B cell (primary cell): Measurements from ENCODE around the gene TANK. TPM values are rescaled to one million over a fixed set of nuclear protein-coding genes. Genes with fewer than 3 reads are reported as not detected.

Source experiments
- ATAC-seq: fragments of 200-7000 bp; cut with Tn5 transposase; one replicate; pipeline ENCODE4 v1.10.0; 2021; ENCODE audit warnings: low read depth, mild to moderate bottlenecking, moderate number of reproducible peaks, moderate library complexity
- CTCF ChIA-PET: fragments of 350-600 bp; sonication (Branson Sonifier 250); formaldehyde crosslinking; loops from one replicate; lab custom pipeline; 2021; ENCODE audit warnings: antibody characterized with exemption, inconsistent platforms; lab: Charles Lee
- POLR2A ChIA-PET: fragments of 350-600 bp; sonication (Branson Sonifier 250); formaldehyde crosslinking; loops from one replicate; lab custom pipeline; 2021; ENCODE audit warnings: antibody characterized with exemption; lab: Charles Lee
- DNase-seq: peaks from one replicate; pipeline ENCODE4 v3.0.0; 2013
- H2AFZ ChIP-seq: 2 replicates; pipeline ENCODE4 v1.6.1; 2012; ENCODE audit warnings: mild to moderate bottlenecking, low read depth, low read length; ENCODE audit not compliant: insufficient read depth, poor library complexity, severe bottlenecking
- H3K27ac ChIP-seq, 2 donors: 1 replicate in 1 of 2; 2 replicates in 1 of 2; pipeline ENCODE4 v1.5.1; 2012 to 2013; ENCODE audit warnings: low read length in 2 of 2, mild to moderate bottlenecking in 2 of 2, moderate library complexity in 1 of 2
- H3K27me3 ChIP-seq, 4 experiments: fragments of 200-600 bp in 1 of 4; sonication (generic) in 1 of 4; replicated peaks in 1 of 4; 1 replicate in 2 of 4; 2 replicates in 2 of 4; pipeline versions ENCODE4 v1.6.1 to v1.7.0; 2013 to 2016; ENCODE audit warnings: low read length in 3 of 4, mild to moderate bottlenecking in 2 of 4, mixed read lengths in 1 of 4, moderate library complexity in 1 of 4; ENCODE audit not compliant: insufficient read depth in 4 of 4, control insufficient read depth in 3 of 4; ENCODE audit errors: control extremely low read depth in 1 of 4
- H3K36me3 ChIP-seq, 2 experiments: replicated peaks in 1 of 2; 1 replicate in 1 of 2; 2 replicates in 1 of 2; pipeline versions ENCODE4 v1.6.1 to v1.7.1; 2013; ENCODE audit warnings: low read length in 1 of 2; ENCODE audit not compliant: insufficient read depth in 2 of 2, control insufficient read depth in 1 of 2; ENCODE audit errors: control extremely low read depth in 1 of 2, extremely low read depth in 1 of 2
- H3K4me1 ChIP-seq, 2 donors: fragments of 200-600 bp in 1 of 2; sonication (generic) in 1 of 2; 1 replicate in 1 of 2; 2 replicates in 1 of 2; pipeline versions ENCODE4 v1.5.1 to v1.6.1; 2013 to 2017; ENCODE audit warnings: low read length in 2 of 2; ENCODE audit not compliant: control insufficient read depth in 2 of 2, insufficient read depth in 2 of 2
- H3K4me2 ChIP-seq: replicated peaks from 2 replicates; pipeline ENCODE3; 2012; ENCODE audit warnings: mild to moderate bottlenecking, low read depth, low read length; ENCODE audit not compliant: poor library complexity, severe bottlenecking
- H3K4me3 ChIP-seq, 5 experiments: fragments of 200-600 bp in 1 of 5; sonication (generic) in 1 of 5; 1 replicate in 3 of 5; 2 replicates in 2 of 5; pipeline versions ENCODE4 v1.5.1 to v1.7.0; 2011 to 2016; ENCODE audit warnings: low read length in 4 of 5, mild to moderate bottlenecking in 4 of 5, low read depth in 2 of 5, control low read depth in 1 of 5, moderate library complexity in 1 of 5; ENCODE audit not compliant: insufficient read depth in 1 of 5; ENCODE audit errors: control extremely low read depth in 1 of 5, extremely low read depth in 1 of 5
- H3K79me2 ChIP-seq: fragments of 200-600 bp; sonication (generic); one replicate; pipeline ENCODE4 v1.6.0; 2016; ENCODE audit warnings: low read length; ENCODE audit not compliant: control insufficient read depth, insufficient read depth
- H3K9ac ChIP-seq: fragments of 200-600 bp; sonication (generic); 2 replicates; pipeline ENCODE4 v1.6.1; 2017; ENCODE audit warnings: mild to moderate bottlenecking, low read length, moderate library complexity
- H3K9me3 ChIP-seq, 3 donors: one replicate each; pipeline versions ENCODE4 v1.6.1 to v1.7.1; 2013; ENCODE audit warnings: low read length in 2 of 3; ENCODE audit not compliant: control insufficient read depth in 2 of 3, insufficient read depth in 1 of 3; ENCODE audit errors: control extremely low read depth in 1 of 3
- H4K20me1 ChIP-seq: 2 replicates; pipeline ENCODE4 v1.6.0; 2012; ENCODE audit warnings: mild to moderate bottlenecking, low read length; ENCODE audit not compliant: insufficient read depth, control insufficient read depth, poor library complexity, severe bottlenecking
- H3K27ac Mint-ChIP-seq: one replicate; pipeline ENCODE4 v1.8.0; 2021; ENCODE audit warnings: mixed read lengths
- H3K27me3 Mint-ChIP-seq: one replicate; pipeline ENCODE4 v1.8.0; 2021; ENCODE audit warnings: mixed read lengths
- H3K4me1 Mint-ChIP-seq: one replicate; pipeline ENCODE4 v1.8.0; 2021; ENCODE audit warnings: mixed read lengths
- H3K4me3 Mint-ChIP-seq: one replicate; pipeline ENCODE4 v1.8.0; 2021; ENCODE audit warnings: mixed read lengths
- H3K9me3 Mint-ChIP-seq: one replicate; pipeline ENCODE4 v1.8.0; 2022; ENCODE audit warnings: mixed read lengths; ENCODE audit not compliant: insufficient read depth
- EZH2 ChIP-seq: IDR thresholded peaks from 2 replicates; pipeline ENCODE4 v1.6.1; 2012; ENCODE audit warnings: borderline replicate concordance, low read depth, mild to moderate bottlenecking, moderate library complexity, low read length; ENCODE audit not compliant: insufficient read depth, poor library complexity, severe bottlenecking
- WGBS: methylation state at CpG from one replicate; pipeline ENCODE4 v1.1.5; 2013; ENCODE audit warnings: missing lambda C conversion rate; ENCODE audit not compliant: insufficient coverage; 5-methylcytosine and 5-hydroxymethylcytosine counted together
- intact Hi-C: fragments of 100-400 bp; cut with micrococcal nuclease; formaldehyde crosslinking; loops from one replicate; pipeline ENCODE4 v1.10.0; 2022
- polyA plus RNA-seq: library from polyadenylated mRNA; depleted of rRNA; stranded (reverse); fragments of >200 nt; gene quantifications from 2 replicates; pipeline ENCODE4 v1.2.3, GENCODE V29; 2012
- total RNA-seq, 2 donors: library from RNA; stranded (reverse); fragments of 120-200 nt in 1 of 2; gene quantifications; 1 replicate in 1 of 2; 2 replicates in 1 of 2; pipeline versions ENCODE4 v1.2.3 to v1.2.4, GENCODE V29; 2013 to 2022
- TF ChIP-seq, protein P1 (sequence below): fragments of 200-600 bp; IDR thresholded peaks from one replicate; pipeline ENCODE4 v1.8.0; 2022; ENCODE audit warnings: antibody characterized with exemption, mild to moderate bottlenecking

The TANK gene
- total and polyA plus RNA-seq, 2 donors (not counting 1 experiment from before 2014, with no cell fraction given) = 62.4 to 179 TPM

DNA sequence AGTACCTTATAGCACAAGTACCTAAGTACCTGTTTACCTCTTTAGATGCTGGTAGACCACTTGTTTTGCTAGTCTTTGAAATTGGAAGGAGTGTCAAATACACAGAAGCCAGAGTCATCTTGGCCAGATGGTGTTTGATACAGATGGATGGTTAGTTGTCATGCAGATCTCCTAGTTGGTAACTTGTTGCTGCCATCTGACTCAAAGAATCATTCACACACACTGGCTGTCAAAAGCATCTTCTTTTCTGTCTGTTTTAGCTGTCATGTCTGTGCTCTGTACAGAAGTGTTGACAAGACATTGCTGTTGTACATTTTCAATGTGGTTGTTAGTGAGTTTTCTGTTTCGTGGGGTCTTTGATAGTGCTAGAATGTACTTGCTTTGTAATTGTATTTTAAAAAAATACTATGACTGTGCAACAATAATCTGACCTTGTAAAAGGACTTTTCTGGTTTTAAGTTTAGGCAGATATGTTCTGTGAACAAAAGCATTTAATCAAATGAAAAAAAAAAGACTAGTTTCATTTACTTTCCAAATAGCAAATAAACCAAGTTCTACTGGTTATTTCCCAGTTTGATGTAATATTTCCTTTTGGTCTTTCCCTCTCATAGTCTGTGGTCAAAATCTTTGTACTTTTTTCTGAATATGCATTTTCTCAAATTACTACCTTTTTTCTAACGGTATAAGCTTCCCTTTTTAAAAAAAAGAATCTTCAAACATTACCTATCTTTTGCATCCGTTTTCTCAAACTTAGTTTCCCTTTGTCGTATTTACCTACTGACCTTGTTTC is 39.9 kb downstream of the TANK start:
- ChIA-PET POLR2A (interaction anchor here (0.7 kb wide), 1 partner anchor 153 kb away, joined by 4 read pairs; no protein-coding TSS in a partner anchor), CTCF (interaction anchor here (0.7 to 1.6 kb wide), 5 partner anchors 16 to 807 kb away, joined by 3 read pairs; no protein-coding TSS in a partner anchor)
- Mint-ChIP-seq H3K4me3 (peak overlapping the region; percentile 70), H3K27me3 (no peaks in the 10 kb centered on the region), H3K27ac (peak overlapping the region; percentile 67), H3K4me1 (peaks cover 53% of the 10 kb centered on the region), H3K9me3 (no peaks in the 10 kb centered on the region)
- no peaks in the 10 kb centered on the region for H3K27me3 ChIP-seq
- DNase-seq = peak; percentile 51
- H2AFZ ChIP-seq = no peak overlapping the region
- peak overlapping the region in 1 of 2 donors; percentile 59 for H3K27ac ChIP-seq
- H4K20me1 ChIP-seq = peaks cover 42% of the 10 kb centered on the region
- peaks cover 54% of the 10 kb centered on the region for H3K79me2 ChIP-seq
- peak; percentile 76 for ATAC-seq
- H3K4me1 ChIP-seq = peaks cover 11 to 18% of the 10 kb centered on the region in 2 donors
- H3K36me3 ChIP-seq = peaks cover 15 to 26% of the 10 kb centered on the region in 2 experiments
- H3K4me3 ChIP-seq = no peak overlapping the region
- intact Hi-C loops = loop anchor here (2.0 to 5.0 kb wide), 2 partner anchors 23 to 38 kb away; partner anchors contain the start of gene TANK
- no peak for TF ChIP-seq EZH2
- TF ChIP-seq, protein P1, sequence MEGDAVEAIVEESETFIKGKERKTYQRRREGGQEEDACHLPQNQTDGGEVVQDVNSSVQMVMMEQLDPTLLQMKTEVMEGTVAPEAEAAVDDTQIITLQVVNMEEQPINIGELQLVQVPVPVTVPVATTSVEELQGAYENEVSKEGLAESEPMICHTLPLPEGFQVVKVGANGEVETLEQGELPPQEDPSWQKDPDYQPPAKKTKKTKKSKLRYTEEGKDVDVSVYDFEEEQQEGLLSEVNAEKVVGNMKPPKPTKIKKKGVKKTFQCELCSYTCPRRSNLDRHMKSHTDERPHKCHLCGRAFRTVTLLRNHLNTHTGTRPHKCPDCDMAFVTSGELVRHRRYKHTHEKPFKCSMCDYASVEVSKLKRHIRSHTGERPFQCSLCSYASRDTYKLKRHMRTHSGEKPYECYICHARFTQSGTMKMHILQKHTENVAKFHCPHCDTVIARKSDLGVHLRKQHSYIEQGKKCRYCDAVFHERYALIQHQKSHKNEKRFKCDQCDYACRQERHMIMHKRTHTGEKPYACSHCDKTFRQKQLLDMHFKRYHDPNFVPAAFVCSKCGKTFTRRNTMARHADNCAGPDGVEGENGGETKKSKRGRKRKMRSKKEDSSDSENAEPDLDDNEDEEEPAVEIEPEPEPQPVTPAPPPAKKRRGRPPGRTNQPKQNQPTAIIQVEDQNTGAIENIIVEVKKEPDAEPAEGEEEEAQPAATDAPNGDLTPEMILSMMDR = no peak
- peak overlapping the region; percentile 28 for H3K4me2 ChIP-seq
- no peak overlapping the region for H3K9ac ChIP-seq
- H3K9me3 ChIP-seq = no peaks in the 10 kb centered on the region
- WGBS = no CpG with 5 or more reads among the region's 4 CpGs

DNA sequence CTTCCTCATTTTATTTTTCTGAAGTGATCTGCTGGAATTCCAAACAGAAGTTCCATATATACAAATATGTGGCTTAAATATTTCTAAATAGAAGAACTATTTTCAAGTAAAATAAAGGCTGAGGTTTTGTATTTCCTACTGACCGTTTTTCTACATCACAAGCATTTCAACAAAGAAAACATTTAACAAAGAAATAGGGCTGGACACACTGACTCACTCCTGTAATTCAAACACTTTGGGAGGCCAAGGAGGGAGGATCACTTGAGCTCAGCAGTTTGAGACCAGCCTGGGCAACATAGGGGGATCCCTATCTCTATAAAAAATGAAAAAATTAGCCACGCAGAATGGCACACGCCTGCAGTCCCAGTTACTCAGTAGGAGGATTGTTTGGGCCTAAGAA is 44.6 kb downstream of the TANK start:
- peak overlapping the region; percentile 10 for H3K27ac Mint-ChIP-seq
- no peaks in the 10 kb centered on the region for H3K27me3 ChIP-seq
- no peak overlapping the region for H3K4me2 ChIP-seq
- no peak overlapping the region for H3K9ac ChIP-seq
- no peaks in the 10 kb centered on the region for H3K9me3 Mint-ChIP-seq
- no peak overlapping the region for H3K4me3 Mint-ChIP-seq
- H3K79me2 ChIP-seq = peaks cover 27% of the 10 kb centered on the region
- ChIA-PET POLR2A (no interaction called here), CTCF (no interaction called here)
- H3K4me3 ChIP-seq = no peak overlapping the region
- H4K20me1 ChIP-seq = peaks cover 29% of the 10 kb centered on the region
- H3K27me3 Mint-ChIP-seq = no peaks in the 10 kb centered on the region
- no peak overlapping the region for H2AFZ ChIP-seq
- intact Hi-C loops = loop anchor here (5.0 kb wide), 1 partner anchor 43 kb away; the partner anchor contains the start of gene TANK
- WGBS = no CpG with 5 or more reads among the region's 3 CpGs
- TF ChIP-seq EZH2 = no peak
- TF ChIP-seq, protein P1 = no peak
- no peak for DNase-seq
- no peak overlapping the region for H3K27ac ChIP-seq
- no peak for ATAC-seq
- peaks cover 3 to 8% of the 10 kb centered on the region in 2 donors for H3K4me1 ChIP-seq
- peaks cover 25% of the 10 kb centered on the region for H3K4me1 Mint-ChIP-seq
- H3K9me3 ChIP-seq = no peaks in the 10 kb centered on the region
- peaks cover 11 to 48% of the 10 kb centered on the region in 2 experiments for H3K36me3 ChIP-seq
